ENCODE measurements around the gene CNOT6.
"Not testable (repeated sequence)": the region's sequence is repeated elsewhere in the genome, so short reads cannot be mapped to it uniquely, and the experiment has no call there.

Gene CNOT6

GRCh38 chr5:180521591-180521990 lies 27.4 kb downstream of the CNOT6 start:
- no peak for DNase-seq

GRCh38 chr5:180522330-180522729 lies 28.2 kb downstream of the CNOT6 start:
- DNase-seq: no peak

GRCh38 chr5:180523629-180524466 lies 29.7 kb downstream of the CNOT6 start:
- no peak for DNase-seq

- DNase-seq: no peak
Observed at GRCh38 chr5:180525399-180525798, 31.2 kb downstream of the CNOT6 start.

- DNase-seq: no peak
Observed at GRCh38 chr5:180526269-180526668, 32.1 kb downstream of the CNOT6 start.

- DNase-seq: no peak
Observed at GRCh38 chr5:180527659-180528058, 33.5 kb downstream of the CNOT6 start.

- not testable (repeated sequence) for DNase-seq
Observed at GRCh38 chr5:180531036-180531585, 36.9 kb downstream of the CNOT6 start.

GRCh38 chr5:180532268-180532667 lies 38.1 kb downstream of the CNOT6 start:
- no peak for DNase-seq

GRCh38 chr5:180533845-180534244 lies 39.7 kb downstream of the CNOT6 start:
- no peak for DNase-seq

- DNase-seq: no peak
Observed at GRCh38 chr5:180535573-180535972, 41.4 kb downstream of the CNOT6 start.

- no peak for DNase-seq
Observed at GRCh38 chr5:180540050-180540694, 46.0 kb downstream of the CNOT6 start.

GRCh38 chr5:180541710-180542109 lies 47.5 kb downstream of the CNOT6 start:
- DNase-seq: no peak

GRCh38 chr5:180545248-180545647 lies 51.1 kb downstream of the CNOT6 start:
- no peak for DNase-seq

- no peak for DNase-seq
Observed at GRCh38 chr5:180548563-180548962, 54.4 kb downstream of the CNOT6 start.

GRCh38 chr5:180553530-180553929 lies 59.4 kb downstream of the CNOT6 start:
- no peak for DNase-seq

- no peak for DNase-seq
Observed at GRCh38 chr5:180555168-180555921, 61.2 kb downstream of the CNOT6 start.

- no peak for DNase-seq
Observed at GRCh38 chr5:180557217-180557809, 63.1 kb downstream of the CNOT6 start.

- no peak for DNase-seq
Observed at GRCh38 chr5:180558232-180558631, 64.1 kb downstream of the CNOT6 start.

GRCh38 chr5:180563994-180564393 lies 69.8 kb downstream of the CNOT6 start:
- no peak for DNase-seq

GRCh38 chr5:180568914-180569313 lies 74.7 kb downstream of the CNOT6 start:
- no peak for DNase-seq

GRCh38 chr5:180575571-180575970 lies 81.4 kb downstream of the CNOT6 start:
- DNase-seq: no peak

- no peak for DNase-seq
Observed at GRCh38 chr5:180580681-180581080, 86.5 kb downstream of the CNOT6 start.

GRCh38 chr5:180583738-180584137 lies 89.6 kb downstream of the CNOT6 start:
- DNase-seq: no peak

Measured in CD4-positive, alpha-beta T cell treated with Interleukin-4 for 4 hours (primary cell).